HG03354 (cell line): Measurements from ENCODE around the gene PTPRU.
"Not testable (repeated sequence)": the region's sequence is repeated elsewhere in the genome, so short reads cannot be mapped to it uniquely, and the experiment has no call there.

ENCODE experiments used
- ATAC-seq: cut with Tn5 transposase; IDR thresholded peaks from one replicate; pipeline ENCODE4 v1.9.1; 2021; ENCODE audit warnings: mild to moderate bottlenecking; ENCODE audit not compliant: unreplicated experiment, poor library complexity, severe bottlenecking

PTPRU gene

DNA sequence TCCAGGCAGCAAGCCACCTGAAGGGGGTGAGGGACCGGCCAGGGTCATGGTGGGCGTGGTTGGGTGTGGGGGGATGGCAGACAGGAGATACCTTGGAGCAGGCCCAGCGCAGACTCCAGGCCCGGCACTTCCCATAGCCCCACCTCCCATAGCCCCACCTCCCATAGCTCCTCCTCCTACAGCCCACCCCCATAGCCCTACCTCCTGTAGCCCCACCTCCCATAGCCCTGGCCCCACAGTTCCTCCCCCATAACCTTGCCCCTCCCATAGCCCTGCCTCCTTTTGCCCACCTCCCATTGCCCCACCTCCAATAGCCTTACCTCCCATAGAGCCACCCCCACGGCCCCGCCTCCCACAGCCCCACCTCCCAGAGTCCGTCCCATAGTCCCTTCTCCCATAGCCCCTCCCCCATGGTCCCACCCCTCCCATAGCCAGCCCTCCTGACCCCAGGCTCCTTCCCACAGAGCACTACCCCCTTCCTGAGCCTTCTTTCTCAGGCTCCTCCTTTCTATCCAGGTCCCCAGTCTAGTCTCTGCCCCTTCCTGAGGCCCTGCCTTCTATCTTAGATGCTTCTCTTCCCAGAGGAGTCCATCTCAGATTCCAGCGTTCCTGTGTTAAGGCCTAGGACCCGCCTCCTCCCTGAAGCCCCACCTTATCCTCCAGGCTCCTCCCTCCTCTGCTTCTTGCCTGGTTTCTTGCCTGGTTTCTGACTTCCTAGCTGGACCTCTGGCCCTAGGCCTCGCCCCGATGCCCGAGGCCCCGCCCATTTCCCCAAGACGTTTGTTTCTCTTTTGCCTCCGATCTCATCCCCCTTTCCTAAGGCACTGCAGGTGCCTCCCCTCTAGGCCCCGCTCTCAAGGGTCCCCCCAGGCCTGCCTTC lies 46.8 kb downstream of the PTPRU start:
- no peak for ATAC-seq

DNA sequence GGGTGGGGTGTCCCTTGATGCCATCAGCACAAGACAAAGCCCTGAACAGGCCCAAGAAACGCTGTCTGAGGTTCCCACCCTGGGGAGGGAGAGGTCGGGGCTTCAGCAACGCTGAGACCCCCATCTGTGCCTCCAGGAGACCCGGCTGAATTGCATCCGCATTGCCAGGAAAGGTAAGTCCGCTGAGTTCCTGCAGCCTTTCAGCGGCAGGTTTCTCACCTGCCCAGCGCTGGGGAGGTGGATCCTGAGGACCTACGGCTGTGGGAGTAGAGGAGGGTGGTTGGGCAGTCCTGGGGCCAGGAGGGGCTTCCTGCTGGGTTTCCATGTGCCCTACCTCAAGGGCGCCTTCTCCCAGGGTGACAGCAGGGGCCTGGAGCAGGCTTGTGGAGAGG lies 47.5 kb downstream of the PTPRU start:
- ATAC-seq: no peak

DNA sequence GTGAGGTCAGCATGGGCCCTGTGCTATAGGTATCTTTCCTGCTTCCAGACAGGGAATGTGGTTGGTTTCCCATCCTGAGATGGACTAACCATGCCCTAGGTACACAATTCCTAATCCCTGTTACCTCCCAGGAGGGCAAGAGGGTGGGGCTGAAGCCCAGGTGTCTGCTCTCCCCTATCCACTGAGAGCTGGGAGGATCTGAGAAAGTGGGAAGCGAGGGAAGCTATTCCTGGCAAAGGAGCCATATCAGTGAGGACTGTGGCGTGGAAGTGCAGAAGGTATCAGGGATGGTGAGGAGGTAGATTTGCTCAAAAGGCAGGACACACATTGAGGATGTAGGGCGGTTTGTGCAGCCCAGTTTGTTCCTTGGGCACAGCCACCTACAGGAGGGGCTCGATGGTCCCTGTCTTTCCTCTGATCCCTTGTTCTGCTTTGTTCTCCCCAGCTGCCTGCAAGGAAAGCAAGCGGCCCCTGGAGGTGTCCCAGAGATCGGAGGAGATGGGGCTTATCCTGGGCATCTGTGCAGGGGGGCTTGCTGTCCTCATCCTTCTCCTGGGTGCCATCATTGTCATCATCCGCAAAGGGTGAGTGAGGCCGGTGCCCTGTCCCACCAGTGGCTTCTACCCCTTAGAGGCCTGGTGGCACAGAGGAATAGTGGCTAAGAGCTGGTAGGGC lies 48.1 kb downstream of the PTPRU start:
- ATAC-seq: no peak

DNA sequence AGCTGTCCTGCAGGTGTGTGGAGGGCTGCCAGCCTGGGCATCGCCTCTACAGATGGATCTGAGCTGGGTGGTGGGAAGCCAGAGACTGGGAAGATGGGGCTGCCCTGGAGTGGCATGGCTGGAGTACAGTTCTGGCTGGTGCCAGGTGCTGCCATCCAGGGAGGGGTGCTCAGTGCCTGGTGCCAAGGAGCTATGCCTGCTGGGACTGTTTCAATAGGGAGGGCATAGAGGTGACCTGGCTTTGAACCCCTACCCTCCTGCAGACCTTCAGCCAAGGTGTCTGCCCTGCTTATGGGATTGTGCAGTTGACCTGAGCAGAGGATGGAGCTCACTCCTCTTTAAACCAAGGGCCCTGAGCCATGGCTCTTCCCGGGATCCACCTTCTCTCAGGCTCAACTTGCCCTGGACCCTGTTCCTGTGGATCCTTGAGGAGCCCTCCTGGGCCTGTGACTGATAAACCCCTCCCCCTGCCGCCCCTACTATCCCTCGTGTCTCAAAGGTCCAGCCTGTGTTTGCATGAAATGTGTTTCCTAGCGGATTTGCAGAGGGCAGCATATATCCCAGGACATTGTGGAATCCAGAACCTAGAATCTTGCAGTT lies 48.7 kb downstream of the PTPRU start:
- ATAC-seq: no peak

DNA sequence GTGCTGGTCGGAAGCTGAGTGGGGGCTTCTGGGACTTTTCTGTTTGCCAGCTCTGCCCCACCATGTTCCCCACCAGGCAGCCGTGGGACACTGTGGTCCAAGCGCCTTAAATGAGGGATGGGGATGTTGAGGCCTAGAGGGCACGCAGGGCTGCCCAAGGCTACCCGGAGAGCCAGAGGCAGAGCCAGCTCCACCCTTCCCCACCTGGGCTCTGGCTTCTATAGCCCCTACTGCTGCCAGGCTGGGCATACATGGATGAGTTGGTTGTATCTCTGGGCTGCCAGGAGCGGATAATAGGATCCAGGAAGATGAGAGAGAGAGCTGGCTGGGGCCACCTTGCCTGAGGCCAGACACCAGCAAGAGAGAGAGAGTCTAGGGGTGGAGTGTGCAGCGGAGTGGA lies 49.4 kb downstream of the PTPRU start:
- no peak for ATAC-seq

DNA sequence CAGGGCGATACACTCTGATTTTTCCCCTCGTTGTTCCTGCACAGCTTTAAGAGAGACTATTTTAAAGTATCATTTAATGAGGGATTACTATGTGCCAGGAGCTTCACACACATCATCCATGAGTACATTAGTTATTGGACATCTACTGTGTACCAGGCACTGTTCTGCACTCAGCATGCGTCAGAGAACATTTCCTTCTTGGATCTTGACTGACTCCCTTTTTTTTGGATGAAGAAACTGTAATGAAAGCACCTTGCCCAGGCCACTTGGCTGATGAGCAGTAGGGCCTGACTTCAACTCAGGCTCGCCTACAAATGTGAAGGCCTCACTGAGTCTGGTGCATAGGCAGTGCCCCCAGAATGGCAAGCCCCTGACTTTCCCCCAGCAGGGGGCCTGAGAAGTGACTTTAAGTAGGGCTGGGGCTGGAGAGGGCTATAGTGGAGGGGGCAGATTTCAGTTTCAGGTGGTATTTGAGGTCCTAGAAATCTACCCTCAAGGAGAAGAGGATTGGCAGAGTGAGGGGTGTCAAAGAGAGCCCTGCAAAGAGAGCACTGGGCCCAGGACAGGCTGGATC lies 50.0 kb downstream of the PTPRU start:
- ATAC-seq: no peak

DNA sequence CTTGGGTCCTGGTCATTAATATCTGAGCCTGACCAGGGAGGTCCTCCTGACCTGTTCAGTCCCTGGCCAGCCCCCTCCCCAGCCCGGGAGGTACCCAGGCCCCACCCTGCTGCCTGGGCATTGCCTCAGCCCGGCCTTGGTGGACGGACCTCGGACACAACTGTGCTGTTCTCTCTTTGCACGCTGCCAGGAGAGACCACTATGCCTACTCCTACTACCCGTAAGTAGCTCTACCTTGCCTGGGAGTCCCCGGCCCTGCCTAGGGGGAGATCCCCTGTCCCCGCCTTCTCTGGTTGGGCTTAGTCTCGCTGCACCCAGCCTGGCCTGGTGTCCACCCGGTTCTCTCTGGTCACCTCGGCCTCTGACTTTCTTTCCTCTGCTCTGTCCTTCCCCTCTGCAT lies 53.2 kb downstream of the PTPRU start:
- ATAC-seq: no peak

DNA sequence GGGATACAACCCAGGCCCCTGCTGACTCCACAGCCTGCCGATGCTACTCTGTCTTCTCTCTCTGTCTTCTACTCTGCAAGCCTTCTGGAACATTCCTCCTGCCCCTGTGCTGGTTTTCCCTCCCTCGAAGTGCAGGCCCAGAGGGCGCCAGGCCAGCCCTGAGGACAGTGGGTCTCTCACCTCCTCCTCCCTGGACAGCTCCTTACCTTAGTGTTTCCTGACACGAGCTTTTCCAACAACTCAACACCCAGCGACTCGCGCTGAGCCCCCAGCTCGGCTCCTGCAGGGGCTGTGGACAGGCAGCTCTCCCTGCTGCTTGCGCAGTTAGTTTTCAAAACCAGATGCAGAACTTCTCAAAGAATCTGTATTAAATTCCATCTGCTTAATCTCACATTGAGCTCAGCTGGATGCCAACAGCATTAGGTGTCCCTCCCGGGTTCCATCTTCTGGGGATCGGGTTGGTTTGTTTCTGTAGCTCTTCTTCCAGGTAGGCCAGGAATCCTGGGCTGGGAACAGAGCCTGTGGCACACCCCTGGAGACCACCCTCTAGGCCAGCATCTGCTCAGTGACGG lies 54.2 kb downstream of the PTPRU start:
- ATAC-seq: no peak

DNA sequence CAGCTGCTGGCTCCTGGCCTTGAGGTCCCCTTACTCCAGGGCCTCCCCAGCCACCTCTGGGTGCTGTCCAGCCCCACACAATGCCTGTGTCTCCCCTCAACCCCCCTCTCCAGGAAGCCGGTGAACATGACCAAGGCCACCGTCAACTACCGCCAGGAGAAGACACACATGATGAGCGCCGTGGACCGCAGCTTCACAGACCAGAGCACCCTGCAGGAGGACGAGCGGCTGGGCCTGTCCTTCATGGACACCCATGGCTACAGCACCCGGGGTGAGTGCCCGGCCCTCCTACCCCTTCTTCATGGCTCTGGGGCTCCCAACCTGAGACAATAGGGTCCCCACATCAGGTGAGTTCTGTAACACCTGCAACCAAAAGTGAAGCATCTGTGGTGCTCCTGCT lies 55.4 kb downstream of the PTPRU start:
- ATAC-seq: no peak

DNA sequence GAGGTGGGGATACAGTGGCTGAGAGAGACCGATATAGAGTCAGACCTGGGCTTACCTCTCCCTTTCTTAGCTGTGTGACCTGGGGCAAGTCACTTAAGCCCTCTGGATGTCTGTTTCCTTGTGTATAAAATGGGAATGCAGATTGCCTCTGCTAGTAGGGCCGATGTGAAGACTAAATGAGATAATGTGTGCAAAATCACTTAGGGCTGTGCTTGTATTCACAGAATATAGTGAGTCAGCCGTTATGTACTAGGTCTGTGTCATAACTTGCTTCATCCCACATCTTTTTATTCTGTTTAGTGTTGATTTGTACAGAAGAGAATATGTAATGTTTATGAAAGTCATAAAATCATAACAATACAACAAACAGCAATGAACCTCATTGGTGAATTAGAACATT lies 56.0 kb downstream of the PTPRU start:
- no peak for ATAC-seq

DNA sequence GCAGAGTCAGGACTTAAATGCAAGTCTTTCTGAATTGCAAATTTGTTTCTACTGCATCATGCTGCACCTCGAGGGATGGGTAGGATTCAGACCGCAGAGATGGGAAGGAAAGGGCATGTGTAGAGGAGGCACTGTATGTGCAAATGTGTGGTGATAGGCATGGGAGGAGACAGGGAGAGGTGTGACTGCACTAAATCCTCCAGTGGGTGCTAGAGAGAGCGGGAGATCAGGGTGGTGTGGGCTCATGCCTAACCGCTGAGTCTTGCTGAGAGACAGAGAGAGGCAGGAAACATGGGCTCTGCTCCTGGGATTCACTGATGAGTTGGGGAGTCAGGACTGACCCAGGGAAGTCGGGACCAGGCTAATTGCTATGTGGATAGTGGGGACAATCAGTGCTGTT lies 61.1 kb downstream of the PTPRU start:
- ATAC-seq: no peak

DNA sequence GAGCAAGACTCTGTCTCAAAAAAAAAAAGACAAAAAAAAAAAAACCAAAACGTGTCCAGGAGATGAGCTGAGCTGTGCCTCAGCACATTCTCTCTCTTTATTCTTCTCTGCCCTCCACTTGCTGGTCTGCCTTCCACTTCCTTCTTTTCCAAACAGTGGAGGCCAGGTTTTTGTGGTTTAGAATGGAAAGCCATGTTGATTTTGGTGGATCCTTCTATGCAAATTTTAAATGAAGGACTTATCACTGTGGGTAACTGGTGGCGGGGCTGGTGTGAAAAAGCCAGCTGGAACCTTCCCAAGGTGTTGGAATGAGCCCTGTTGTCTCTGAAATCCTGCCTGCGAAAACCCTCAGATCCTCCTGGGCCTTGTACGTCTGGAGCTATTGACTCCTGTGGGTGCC lies 61.9 kb downstream of the PTPRU start:
- no peak for ATAC-seq

DNA sequence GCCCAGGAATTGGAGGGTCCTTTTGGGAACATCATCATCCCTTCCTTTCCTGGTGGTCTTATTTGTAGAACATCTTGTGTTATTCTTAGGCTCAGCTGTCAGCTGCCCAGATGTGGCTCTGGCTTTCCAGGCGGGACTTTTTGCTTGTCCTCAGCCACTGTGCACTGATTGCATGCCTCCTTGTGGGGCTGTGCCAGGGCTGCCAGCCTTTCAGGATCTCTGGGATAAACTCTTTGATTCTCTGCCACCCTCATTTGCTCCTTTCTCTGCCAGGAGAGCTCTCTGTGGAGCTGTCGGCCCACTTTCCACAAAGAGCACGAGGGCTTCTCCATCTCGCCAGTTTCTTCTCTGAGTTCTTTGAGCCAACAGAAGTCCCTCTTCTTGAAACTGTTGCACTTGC lies 63.1 kb downstream of the PTPRU start:
- no peak for ATAC-seq

DNA sequence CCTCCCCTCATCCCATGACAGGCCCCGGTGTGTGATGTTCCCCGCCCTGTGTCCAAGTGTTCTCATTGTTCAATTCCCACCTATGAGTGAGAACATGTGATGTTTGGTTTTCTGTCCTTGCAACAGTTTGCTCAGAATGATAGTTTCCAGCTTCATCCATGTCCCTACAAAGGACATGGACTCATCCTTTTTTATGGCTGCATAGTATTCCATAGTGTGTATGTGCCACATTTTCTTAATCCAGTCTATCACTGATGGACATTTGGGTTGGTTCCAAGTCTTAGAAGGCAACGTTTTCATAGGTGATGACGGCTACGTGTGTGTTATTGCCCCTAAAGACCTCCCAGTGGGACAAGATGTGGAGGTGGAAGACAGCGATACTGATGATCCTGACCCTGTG lies 65.4 kb downstream of the PTPRU start:
- ATAC-seq: not testable (repeated sequence)

DNA sequence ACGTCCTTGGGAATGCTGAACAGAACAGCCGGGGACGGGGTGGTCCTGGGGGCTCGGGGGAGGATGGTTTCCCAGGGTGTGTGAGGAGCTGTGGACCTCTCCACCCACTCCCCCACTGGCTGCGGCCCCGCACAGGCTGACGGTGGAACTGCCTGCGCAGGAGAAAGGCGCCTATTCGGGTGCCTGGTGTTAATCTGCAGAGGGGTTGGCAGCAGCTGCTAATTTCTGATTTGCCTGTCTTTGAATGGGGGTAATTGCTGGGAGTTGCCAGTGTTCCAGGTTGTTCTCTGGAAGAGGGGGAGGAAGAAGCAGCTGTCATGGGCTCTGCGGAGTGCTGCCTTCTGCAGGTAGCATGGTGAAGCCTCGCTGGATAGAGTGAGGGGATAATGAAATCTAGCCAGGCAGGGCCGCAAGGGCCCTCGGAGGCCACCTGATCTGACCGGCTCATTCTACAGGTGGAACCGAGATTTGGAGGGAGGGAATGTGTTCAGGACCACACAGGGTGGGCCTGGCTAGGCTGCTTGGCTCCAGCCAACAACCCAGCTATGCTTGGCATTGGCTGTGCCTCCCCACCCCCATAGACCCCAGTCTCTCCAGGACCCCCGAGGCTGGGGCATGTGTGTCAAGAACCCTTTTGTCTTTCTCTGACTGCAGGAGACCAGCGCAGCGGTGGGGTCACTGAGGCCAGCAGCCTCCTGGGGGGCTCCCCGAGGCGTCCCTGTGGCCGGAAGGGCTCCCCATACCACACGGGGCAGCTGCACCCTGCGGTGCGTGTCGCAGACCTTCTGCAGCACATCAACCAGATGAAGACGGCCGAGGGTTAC lies 67.1 kb downstream of the PTPRU start:
- no peak for ATAC-seq

DNA sequence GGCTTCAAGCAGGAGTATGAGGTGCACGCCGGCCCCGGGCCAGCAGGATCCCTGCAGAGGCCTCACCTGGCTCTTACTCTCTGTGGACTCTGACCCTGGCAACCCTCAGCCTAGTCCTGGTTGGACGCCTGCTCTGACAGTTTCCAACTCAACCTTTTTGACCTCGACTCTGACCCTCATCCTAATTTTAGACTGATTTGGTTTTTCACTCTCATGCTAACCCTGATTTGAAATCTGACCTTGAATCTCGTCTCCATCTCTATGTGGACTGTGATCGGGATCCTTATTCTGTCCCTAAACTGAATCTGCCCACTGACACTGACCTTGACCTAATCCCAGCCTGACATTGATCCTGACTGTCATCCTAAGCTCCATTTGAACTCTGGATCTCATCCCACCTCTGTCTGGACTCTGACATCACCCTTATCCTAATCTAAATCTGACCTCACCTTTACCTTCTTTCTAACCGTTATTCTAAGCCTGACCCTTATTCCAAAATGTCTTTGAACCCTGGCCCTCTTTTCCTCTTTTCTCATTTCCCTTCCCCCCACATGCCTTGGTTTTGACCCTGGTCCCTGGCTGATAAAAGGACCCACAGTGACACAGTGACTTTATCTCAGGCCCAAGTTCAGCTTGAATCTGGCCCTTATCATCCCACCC lies 67.8 kb downstream of the PTPRU start:
- no peak for ATAC-seq

DNA sequence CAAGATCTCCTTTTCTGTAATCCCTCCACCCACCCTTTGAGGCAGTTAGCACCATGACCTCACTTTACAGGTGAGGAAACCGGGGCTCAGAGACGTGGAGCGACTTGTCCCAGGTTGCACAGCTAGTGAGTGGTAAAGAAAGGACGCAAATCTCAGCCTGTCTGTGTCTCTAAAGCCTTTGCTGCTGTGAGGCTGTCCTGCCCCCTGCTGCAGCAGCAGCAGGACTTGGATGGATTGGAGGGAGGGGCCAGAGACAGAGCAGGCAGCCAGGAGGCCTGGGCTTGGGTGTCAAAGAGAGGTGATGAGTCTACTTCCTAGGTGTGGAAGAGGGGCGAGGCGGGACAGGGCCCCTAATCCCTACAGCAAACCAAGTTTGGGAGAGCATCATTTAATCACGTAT lies 69.6 kb downstream of the PTPRU start:
- ATAC-seq: no peak

DNA sequence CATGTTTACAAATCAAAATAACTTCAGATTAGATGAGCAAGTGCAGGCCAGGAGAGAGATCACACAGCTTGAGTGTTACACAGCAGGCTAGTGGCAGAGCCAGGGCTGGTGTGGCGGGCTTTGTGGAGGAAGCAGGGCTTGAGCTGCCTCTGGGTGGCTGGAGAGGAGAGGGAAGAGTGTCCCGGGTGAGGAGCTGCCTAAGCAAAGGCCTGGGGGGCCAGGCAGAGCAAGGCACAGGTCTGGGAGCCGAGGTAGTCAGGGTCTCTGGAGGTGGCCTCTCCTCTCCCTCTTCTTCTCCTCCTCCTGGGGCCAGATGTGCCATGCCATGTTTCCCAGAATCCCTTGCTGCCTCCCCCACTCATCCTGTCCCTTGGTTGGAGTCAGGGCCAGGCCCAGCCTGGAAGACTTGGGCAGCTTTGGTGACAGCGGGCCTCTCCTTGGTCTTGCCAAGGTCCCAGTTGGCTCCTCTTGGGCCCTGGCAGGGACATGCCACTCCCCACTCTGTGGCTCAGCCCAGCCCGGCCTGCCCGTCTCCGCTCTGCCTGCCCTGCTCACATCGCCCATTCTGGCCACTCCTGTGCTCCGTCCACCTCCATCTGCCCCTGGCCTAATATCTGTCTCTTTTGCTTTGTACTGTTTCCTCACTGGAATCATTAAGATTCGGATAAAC lies 70.3 kb downstream of the PTPRU start:
- no peak for ATAC-seq

DNA sequence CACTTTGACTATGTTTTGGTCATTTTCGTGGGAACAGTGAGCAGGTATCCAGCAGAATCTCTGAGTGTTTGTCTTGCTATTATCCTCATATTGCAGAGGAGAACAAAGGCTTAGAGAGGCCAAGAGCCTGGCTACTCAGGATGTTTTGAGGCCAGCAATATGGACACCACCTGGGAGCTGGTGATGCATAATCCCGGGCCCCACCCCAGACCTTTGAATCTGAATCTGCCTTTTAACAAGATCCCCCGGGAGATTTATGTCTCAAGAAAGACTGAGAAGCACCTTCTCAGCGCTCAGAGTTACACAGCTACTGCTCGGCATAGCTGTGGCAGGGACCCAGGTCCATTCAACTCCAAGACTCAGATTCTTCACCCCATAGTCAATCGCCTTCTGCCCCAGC lies 72.8 kb downstream of the PTPRU start:
- no peak for ATAC-seq
